AG04449 (cell line): ENCODE results near the gene FEM1A.
"Not testable (repeated sequence)": the region's sequence is repeated elsewhere in the genome, so short reads cannot be mapped to it uniquely, and the experiment has no call there.

Source experiments
- CTCF ChIA-PET: fragments of 350-600 bp; formaldehyde crosslinking; extraction: SDS; loops from one replicate; lab custom pipeline; 2021; ENCODE audit warnings: antibody characterized with exemption; lab: Yijun Ruan, JAX
- POLR2A ChIA-PET: fragments of 400-600, 350-600 bp; formaldehyde crosslinking; extraction: SDS; loops from one replicate; lab custom pipeline; 2020; ENCODE audit warnings: antibody characterized with exemption, inconsistent platforms; lab: Yijun Ruan, JAX
- DNase-seq: peaks from one replicate; pipeline ENCODE4 v3.0.0-alpha.2; 2010; ENCODE audit warnings: low read depth, low spot score
- H3K4me3 ChIP-seq: 2 replicates; pipeline ENCODE4 v1.5.1; 2011; ENCODE audit warnings: low read depth, mild to moderate bottlenecking, control low read depth, low read length
- TF ChIP-seq, protein P1 (sequence below): IDR thresholded peaks from one replicate; pipeline ENCODE4 v1.5.1; 2011; ENCODE audit warnings: mild to moderate bottlenecking, moderate library complexity, low read length, control low read depth, inconsistent platforms; ENCODE audit not compliant: insufficient read depth; ENCODE audit errors: missing control alignments

FEM1A gene

DNA sequence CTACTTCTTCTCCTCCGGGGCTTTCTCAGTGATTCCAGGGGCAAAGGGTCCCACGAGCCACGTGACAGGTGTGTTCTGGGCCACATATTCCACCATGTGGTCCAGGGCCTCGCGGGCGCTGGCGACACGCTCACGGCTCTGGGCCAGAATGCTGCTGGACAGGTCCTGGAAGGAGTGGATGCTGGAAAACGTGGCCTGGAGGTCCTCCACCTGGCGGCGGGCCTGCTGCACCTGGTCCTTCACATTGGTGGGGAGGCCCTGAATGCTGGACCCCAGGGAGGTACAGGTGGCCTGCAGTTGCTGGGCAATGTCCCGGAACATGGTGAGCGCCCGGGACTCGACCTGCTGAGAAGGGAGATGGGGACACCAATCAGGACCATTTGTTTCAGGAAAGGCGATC, 47.7 kb downstream of the FEM1A start:
- POLR2A ChIA-PET, result interaction anchor here (0.7 to 1.0 kb wide), 2 partner anchors 16 to 26 kb away, joined by 3 read pairs; no protein-coding TSS in a partner anchor
- no peak overlapping the region for H3K4me3 ChIP-seq
- CTCF ChIA-PET, result interaction anchor here (1.0 to 2.0 kb wide), 2 partner anchors 30 to 190 kb away, joined by 3 to 6 read pairs; no protein-coding TSS in a partner anchor
- no peak for DNase-seq
- TF ChIP-seq, protein P1, sequence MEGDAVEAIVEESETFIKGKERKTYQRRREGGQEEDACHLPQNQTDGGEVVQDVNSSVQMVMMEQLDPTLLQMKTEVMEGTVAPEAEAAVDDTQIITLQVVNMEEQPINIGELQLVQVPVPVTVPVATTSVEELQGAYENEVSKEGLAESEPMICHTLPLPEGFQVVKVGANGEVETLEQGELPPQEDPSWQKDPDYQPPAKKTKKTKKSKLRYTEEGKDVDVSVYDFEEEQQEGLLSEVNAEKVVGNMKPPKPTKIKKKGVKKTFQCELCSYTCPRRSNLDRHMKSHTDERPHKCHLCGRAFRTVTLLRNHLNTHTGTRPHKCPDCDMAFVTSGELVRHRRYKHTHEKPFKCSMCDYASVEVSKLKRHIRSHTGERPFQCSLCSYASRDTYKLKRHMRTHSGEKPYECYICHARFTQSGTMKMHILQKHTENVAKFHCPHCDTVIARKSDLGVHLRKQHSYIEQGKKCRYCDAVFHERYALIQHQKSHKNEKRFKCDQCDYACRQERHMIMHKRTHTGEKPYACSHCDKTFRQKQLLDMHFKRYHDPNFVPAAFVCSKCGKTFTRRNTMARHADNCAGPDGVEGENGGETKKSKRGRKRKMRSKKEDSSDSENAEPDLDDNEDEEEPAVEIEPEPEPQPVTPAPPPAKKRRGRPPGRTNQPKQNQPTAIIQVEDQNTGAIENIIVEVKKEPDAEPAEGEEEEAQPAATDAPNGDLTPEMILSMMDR, result no peak

DNA sequence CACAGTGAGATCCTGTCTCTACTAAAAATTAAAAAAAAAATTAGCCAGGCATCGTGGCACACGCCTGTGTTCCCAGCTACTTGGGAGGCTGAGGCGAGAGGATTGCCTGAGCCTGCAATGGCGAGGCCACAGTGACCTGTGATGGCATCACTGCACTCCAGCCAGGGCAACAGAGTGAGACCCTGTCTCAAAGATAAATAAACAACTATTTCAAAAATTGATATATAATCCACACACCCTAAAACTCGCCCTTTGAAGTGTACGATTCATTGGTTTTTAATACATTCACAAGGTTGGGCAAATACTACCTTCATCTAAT, 52.1 kb downstream of the FEM1A start:
- no peak for DNase-seq
- ChIA-PET POLR2A (interaction anchor here (1.7 kb wide), 1 partner anchor 31 kb away, joined by 4 read pairs; no protein-coding TSS in a partner anchor), CTCF (interaction anchor here (1.3 to 18.9 kb wide), 4 partner anchors 12 to 35 kb away, joined by 3 to 336 read pairs (median 6); partner anchors contain the start of gene TICAM1)
- H3K4me3 ChIP-seq, result no peak overlapping the region
- TF ChIP-seq, protein P1, result no peak

DNA sequence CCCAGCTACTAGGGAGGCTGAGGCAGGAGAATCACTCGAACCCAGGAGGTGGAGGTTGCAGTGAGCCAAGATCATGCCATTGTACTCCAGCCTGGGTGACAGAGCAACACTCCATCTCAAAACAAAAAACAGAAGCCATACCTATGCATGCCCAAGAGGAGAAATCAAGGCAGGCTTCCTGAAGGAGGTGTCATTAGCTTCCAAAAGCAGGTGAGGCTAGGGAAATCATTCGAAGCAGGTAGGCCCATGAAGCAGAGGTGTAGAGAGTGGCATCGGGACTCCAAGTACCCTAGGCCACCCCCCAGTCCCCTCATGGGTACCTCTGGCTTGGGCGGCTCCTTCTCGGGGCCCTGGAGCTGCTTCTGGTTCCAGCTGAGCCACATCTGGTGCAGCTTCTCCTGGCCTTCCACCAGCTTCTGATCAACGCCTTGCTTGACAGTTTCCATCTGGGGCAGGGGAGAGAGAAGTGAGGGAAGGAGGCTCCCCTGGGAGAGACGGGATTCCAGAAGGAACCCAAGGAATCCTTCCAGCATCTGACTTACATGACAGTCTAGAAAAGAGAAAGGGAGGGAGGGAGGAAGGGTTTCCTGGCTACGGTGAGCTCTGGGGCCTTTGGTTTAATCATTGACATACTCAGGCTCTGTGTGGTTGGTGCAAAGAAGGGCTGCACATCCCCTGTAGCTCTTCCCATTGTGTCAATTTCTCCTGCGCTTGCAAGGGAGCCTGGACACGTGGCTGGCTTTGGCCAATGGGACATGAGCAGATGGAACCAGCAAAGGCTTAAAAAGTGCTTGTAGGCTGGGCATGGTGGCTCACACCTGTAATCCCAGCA, 53.0 kb downstream of the FEM1A start:
- TF ChIP-seq, protein P1, result no peak
- CTCF ChIA-PET, result interaction anchor here (0.9 to 18.9 kb wide), 7 partner anchors 11 to 192 kb away, joined by 3 to 336 read pairs (median 6); partner anchors contain the start of genes PLIN3 and TICAM1
- DNase-seq, result no peak
- POLR2A ChIA-PET, result interaction anchor here (1.7 to 2.8 kb wide), 2 partner anchors 23 to 32 kb away, joined by 4 to 18 read pairs; partner anchors contain the start of gene PLIN3
- no peak overlapping the region for H3K4me3 ChIP-seq

DNA sequence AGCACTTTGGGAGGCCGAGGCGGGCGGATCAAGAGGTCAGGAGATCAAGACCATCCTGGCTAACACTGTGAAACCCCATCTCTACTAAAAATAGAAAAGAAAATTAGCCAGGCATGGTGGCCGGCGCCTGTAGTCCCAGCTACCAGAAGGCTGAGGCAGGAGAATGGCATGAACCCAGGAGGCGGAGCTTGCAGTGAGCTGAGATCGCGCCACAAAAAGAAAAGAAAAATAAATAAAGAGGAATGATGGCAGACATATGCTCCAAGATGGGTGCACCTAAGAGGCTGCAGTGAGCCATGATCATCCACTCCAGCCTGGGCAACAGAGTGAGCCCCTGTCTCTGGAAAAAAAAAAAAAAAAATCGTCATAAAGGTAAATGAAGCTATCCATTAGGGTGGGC, 54.4 kb downstream of the FEM1A start:
- not testable (repeated sequence) for H3K4me3 ChIP-seq, DNase-seq
- POLR2A ChIA-PET, result interaction anchor here (0.8 to 2.8 kb wide), 2 partner anchors 21 to 66 kb away, joined by 4 to 18 read pairs; partner anchors contain the start of gene PLIN3
- CTCF ChIA-PET, result interaction anchor here (1.2 to 18.9 kb wide), 5 partner anchors 14 to 185 kb away, joined by 3 to 336 read pairs (median 6); partner anchors contain the start of genes PLIN3 and TICAM1

DNA sequence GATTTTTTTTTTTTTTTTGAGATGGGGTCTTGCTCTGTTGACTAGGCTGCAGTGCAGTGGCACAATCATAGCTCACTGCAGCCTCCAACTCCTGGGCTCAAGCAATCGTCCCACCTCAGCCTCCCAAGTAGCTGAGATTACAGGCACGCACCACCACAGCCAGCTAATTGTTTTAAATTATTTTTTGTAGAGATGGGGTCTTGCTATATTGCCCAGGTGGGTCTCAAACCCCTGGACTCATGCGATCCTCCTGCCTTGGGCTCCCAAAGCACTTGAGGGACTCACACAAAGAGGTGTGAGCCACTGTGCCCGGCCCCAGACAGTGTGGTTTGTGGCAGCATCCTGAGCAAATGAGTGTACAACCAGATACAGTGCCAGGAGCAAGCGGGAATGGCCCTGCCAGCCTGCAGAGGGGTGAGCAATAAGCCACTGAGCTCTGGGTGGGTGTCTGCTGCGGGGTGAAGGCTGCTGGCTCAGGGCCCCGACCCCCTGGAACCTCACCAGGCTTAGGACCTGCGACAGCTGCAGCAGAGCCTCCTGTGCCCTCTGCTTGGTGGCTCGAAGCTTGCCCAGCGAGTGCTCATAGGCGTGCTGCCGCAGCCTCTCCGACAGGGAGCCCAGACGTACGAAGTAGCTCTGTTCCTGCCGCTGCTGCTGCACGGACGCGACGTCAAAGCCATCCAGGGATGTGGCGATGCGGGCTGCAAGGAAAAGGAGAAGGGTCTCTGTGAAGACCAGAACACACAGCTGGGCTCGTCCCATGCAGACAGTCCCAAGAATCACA, 55.8 kb downstream of the FEM1A start:
- ChIA-PET CTCF (interaction anchor here (13.2 to 18.9 kb wide), 2 partner anchors 22 to 39 kb away, joined by 122 to 336 read pairs; partner anchors contain the start of gene PLIN3), POLR2A (interaction anchor here (0.7 to 2.8 kb wide), 2 partner anchors 20 to 485 kb away, joined by 3 to 18 read pairs; partner anchors contain the start of gene PLIN3)
- DNase-seq, result no peak
- TF ChIP-seq, protein P1, result no peak
- no peak overlapping the region for H3K4me3 ChIP-seq

DNA sequence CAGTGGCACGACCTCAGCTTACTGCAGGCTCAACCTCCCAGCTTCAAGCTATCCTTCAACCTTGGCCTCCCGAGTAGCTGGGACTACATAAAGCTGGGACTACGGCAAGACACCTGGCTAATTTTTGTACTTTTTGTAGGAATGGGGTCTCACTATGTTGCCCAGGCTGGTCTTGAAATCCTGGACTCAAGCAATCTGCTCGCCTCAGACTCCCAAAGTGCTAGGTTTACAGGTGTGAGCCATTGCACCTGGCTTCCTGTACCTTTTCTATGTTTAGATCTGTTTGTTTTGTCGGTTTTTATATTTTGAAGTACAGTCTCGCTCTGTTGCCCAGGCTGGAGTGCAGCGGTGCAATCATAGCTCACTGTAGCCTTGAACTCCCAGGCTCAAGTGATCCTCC, 57.5 kb downstream of the FEM1A start:
- ChIA-PET CTCF (interaction anchor here (1.6 to 18.9 kb wide), 5 partner anchors 12 to 181 kb away, joined by 5 to 336 read pairs (median 48); partner anchors contain the start of gene PLIN3), POLR2A (interaction anchor here (1.1 kb wide), 1 partner anchor 15 kb away, joined by 4 read pairs; no protein-coding TSS in a partner anchor)
- TF ChIP-seq, protein P1, result no peak
- DNase-seq, result no peak
- H3K4me3 ChIP-seq, result no peak overlapping the region
